ENCODE measurements around the gene TENT4B. TPM values are rescaled to one million over a fixed set of nuclear protein-coding genes. Genes with fewer than 3 reads are reported as not detected.

The TENT4B gene
- total RNA-seq, 1 experiment from 2014 or later, result 28.6 TPM

DNA sequence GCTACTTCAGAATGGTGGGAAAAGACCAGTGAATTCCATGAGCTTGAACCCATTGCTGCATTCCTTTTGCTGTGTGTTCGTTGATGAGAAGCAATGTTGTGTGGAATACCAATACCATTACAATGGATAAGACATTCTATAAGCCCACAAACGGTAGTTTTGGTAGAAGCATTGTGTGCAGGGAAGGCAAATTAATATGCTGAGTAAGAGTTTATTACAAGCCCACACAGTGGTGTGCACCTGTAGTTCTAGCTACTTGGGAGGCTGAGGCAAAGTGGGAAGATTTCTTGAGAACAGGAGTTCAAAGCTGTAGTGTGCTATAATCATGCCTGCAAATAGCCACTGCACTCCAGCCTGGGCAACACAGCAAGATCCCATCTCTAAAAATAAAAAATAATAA is 19.9 kb upstream of the TENT4B start:
- TF ChIP-seq, protein P1, sequence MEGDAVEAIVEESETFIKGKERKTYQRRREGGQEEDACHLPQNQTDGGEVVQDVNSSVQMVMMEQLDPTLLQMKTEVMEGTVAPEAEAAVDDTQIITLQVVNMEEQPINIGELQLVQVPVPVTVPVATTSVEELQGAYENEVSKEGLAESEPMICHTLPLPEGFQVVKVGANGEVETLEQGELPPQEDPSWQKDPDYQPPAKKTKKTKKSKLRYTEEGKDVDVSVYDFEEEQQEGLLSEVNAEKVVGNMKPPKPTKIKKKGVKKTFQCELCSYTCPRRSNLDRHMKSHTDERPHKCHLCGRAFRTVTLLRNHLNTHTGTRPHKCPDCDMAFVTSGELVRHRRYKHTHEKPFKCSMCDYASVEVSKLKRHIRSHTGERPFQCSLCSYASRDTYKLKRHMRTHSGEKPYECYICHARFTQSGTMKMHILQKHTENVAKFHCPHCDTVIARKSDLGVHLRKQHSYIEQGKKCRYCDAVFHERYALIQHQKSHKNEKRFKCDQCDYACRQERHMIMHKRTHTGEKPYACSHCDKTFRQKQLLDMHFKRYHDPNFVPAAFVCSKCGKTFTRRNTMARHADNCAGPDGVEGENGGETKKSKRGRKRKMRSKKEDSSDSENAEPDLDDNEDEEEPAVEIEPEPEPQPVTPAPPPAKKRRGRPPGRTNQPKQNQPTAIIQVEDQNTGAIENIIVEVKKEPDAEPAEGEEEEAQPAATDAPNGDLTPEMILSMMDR (IDR thresholded peaks at IDR 0.05; ENCODE audit: insufficient read depth in 1 of 2, low read depth in 1 of 2, low read length in 1 of 2, severe bottlenecking in 1 of 2, unreplicated experiment in 1 of 2), result no peak
- no peak overlapping the region for H3K4me3 ChIP-seq (ENCODE audit: low read depth, low read length)
- no peaks in the 10 kb centered on the region for H3K4me1 Mint-ChIP-seq (ENCODE audit: low read depth, unreplicated experiment)
- no peaks in the 10 kb centered on the region for H3K27me3 ChIP-seq (replicated peaks; ENCODE audit: control insufficient read depth, insufficient read depth, low read length)
- H3K27me3 Mint-ChIP-seq (ENCODE audit: insufficient read depth, unreplicated experiment), result no peaks in the 10 kb centered on the region
- H3K9me3 Mint-ChIP-seq (ENCODE audit: unreplicated experiment), result no peaks in the 10 kb centered on the region
- H3K9me3 ChIP-seq, result no peaks in the 10 kb centered on the region
- BruUV-seq (replicated peaks), result no TSS peak
- ChIA-PET POLR2A (no interaction called here), CTCF (no interaction called here)
- intact Hi-C loops (cut with micrococcal nuclease; ENCODE audit: unreplicated experiment), result no loop called here
- H3K4me3 Mint-ChIP-seq (ENCODE audit: unreplicated experiment), result no peak overlapping the region
- DNase-seq, result no peak
- H3K27ac Mint-ChIP-seq (ENCODE audit: unreplicated experiment), result no peak overlapping the region
- H3K36me3 Mint-ChIP-seq (ENCODE audit: insufficient read depth, unreplicated experiment), result no peaks in the 10 kb centered on the region
- H3K4me1 ChIP-seq, result no peaks in the 10 kb centered on the region
- H3K36me3 ChIP-seq (ENCODE audit: control insufficient read depth, insufficient read depth, low read length), result no peaks in the 10 kb centered on the region

- intact Hi-C loops (cut with micrococcal nuclease; ENCODE audit: unreplicated experiment), result no loop called here
- TF ChIP-seq, protein P1 (IDR thresholded peaks at IDR 0.05; ENCODE audit: insufficient read depth in 1 of 2, low read depth in 1 of 2, low read length in 1 of 2, severe bottlenecking in 1 of 2, unreplicated experiment in 1 of 2), result no peak
- no peaks in the 10 kb centered on the region for H3K4me1 ChIP-seq
- H3K9me3 ChIP-seq, result no peaks in the 10 kb centered on the region
- no peak overlapping the region for H3K27ac Mint-ChIP-seq (ENCODE audit: unreplicated experiment)
- no peaks in the 10 kb centered on the region for H3K9me3 Mint-ChIP-seq (ENCODE audit: unreplicated experiment)
- no peaks in the 10 kb centered on the region for H3K36me3 ChIP-seq (ENCODE audit: control insufficient read depth, insufficient read depth, low read length)
- H3K4me3 ChIP-seq (ENCODE audit: low read depth, low read length), result no peak overlapping the region
- H3K4me1 Mint-ChIP-seq (ENCODE audit: low read depth, unreplicated experiment), result no peaks in the 10 kb centered on the region
- no peak for DNase-seq
- BruUV-seq (replicated peaks), result no TSS peak
- H3K36me3 Mint-ChIP-seq (ENCODE audit: insufficient read depth, unreplicated experiment), result no peaks in the 10 kb centered on the region
- ChIA-PET CTCF (interaction anchor here (0.7 to 1.3 kb wide), 3 partner anchors 15 to 74 kb away, joined by 3 to 13 read pairs (median 3); no protein-coding TSS in a partner anchor), POLR2A (no interaction called here)
- no peak overlapping the region for H3K4me3 Mint-ChIP-seq (ENCODE audit: unreplicated experiment)
- no peaks in the 10 kb centered on the region for H3K27me3 Mint-ChIP-seq (ENCODE audit: insufficient read depth, unreplicated experiment)
- H3K27me3 ChIP-seq (replicated peaks; ENCODE audit: control insufficient read depth, insufficient read depth, low read length), result no peaks in the 10 kb centered on the region
Measured at GRCh38 chr16:50136399-50136798, 16.7 kb upstream of the TENT4B start.

DNA sequence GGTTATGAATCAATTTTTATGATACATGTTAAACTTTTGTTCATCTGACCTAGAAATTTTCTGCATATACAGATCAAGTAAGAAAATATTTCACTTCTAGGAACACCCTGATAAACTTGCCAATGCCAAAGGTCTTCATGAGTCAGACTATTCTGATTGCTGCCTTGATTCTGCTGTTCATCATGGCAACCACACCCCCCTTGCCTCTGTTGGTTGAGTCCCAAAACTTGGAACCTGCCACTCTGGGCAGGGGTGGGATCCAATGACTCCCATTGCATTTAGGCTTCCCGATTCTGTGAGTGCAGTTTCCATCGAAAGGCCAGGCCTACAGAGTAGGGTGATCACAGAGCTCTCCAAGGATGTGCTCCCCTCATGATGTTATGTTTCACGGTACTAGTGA is 15.8 kb upstream of the TENT4B start:
- TF ChIP-seq, protein P1 (IDR thresholded peaks at IDR 0.05; ENCODE audit: insufficient read depth in 1 of 2, low read depth in 1 of 2, low read length in 1 of 2, severe bottlenecking in 1 of 2, unreplicated experiment in 1 of 2), result no peak
- no peak for DNase-seq
- H3K4me3 Mint-ChIP-seq (ENCODE audit: unreplicated experiment), result no peak overlapping the region
- H3K9me3 Mint-ChIP-seq (ENCODE audit: unreplicated experiment), result no peaks in the 10 kb centered on the region
- ChIA-PET POLR2A (no interaction called here), CTCF (interaction anchor here (0.9 to 1.3 kb wide), 3 partner anchors 70 to 73 kb away, joined by 3 to 13 read pairs (median 4); no protein-coding TSS in a partner anchor)
- no TSS peak for BruUV-seq (replicated peaks)
- no peaks in the 10 kb centered on the region for H3K36me3 Mint-ChIP-seq (ENCODE audit: insufficient read depth, unreplicated experiment)
- Histone ChIP-seq H3K27me3 (replicated peaks; ENCODE audit: control insufficient read depth, insufficient read depth, low read length) (no peaks in the 10 kb centered on the region), H3K36me3 (ENCODE audit: control insufficient read depth, insufficient read depth, low read length) (no peaks in the 10 kb centered on the region), H3K4me3 (ENCODE audit: low read depth, low read length) (no peak overlapping the region), H3K9me3 (no peaks in the 10 kb centered on the region), H3K4me1 (no peaks in the 10 kb centered on the region)
- H3K4me1 Mint-ChIP-seq (ENCODE audit: low read depth, unreplicated experiment), result no peaks in the 10 kb centered on the region
- intact Hi-C loops (cut with micrococcal nuclease; ENCODE audit: unreplicated experiment), result no loop called here
- H3K27ac Mint-ChIP-seq (ENCODE audit: unreplicated experiment), result no peak overlapping the region
- H3K27me3 Mint-ChIP-seq (ENCODE audit: insufficient read depth, unreplicated experiment), result no peaks in the 10 kb centered on the region
